ENCODE data around the gene ASTN2.
A peak's percentile ranks its signal among the peaks of the same experiment; 100 is the strongest.

ASTN2 gene

GRCh38 chr9:116466271-116467235, 948.3 kb downstream of the ASTN2 start:
- H3K9me3 ChIP-seq (ENCODE audit: severe bottlenecking) = no peaks in the 10 kb centered on the region
- H3K36me3 ChIP-seq = no peaks in the 10 kb centered on the region; the same call in 1 of the 2 replicates
- no peak for TF ChIP-seq CTCF (IDR thresholded peaks at IDR 0.05; ENCODE audit: low read depth, low read length)
- H3K4me3 ChIP-seq (ENCODE audit: low read depth, low read length) = no peak overlapping the region
- no peak for DNase-seq
- H3K27ac ChIP-seq = no peak overlapping the region
- H3K27me3 ChIP-seq (ENCODE audit: insufficient read depth, low read depth, severe bottlenecking) = no peaks in the 10 kb centered on the region

- Histone ChIP-seq H3K4me3 (ENCODE audit: low read depth, low read length) (peak overlapping the region; percentile 13), H3K27me3 (ENCODE audit: insufficient read depth, low read depth, severe bottlenecking) (no peaks in the 10 kb centered on the region), H3K27ac (peak overlapping the region; percentile 47), H3K36me3 (no peaks in the 10 kb centered on the region; the same call in 1 of the 2 replicates), H3K9me3 (ENCODE audit: severe bottlenecking) (no peaks in the 10 kb centered on the region)
- peak; percentile 52 for DNase-seq
- no peak for TF ChIP-seq CTCF (IDR thresholded peaks at IDR 0.05; ENCODE audit: low read depth, low read length)
Measured at GRCh38 chr9:116465576-116466270, 949.1 kb downstream of the ASTN2 start.

- Histone ChIP-seq H3K27ac (peak overlapping the region; percentile 47), H3K27me3 (ENCODE audit: insufficient read depth, low read depth, severe bottlenecking) (no peaks in the 10 kb centered on the region), H3K4me3 (ENCODE audit: low read depth, low read length) (peak overlapping the region; percentile 13), H3K9me3 (ENCODE audit: severe bottlenecking) (no peaks in the 10 kb centered on the region), H3K36me3 (no peaks in the 10 kb centered on the region; the same call in 1 of the 2 replicates)
- no peak for TF ChIP-seq CTCF (IDR thresholded peaks at IDR 0.05; ENCODE audit: low read depth, low read length)
- DNase-seq = peak; percentile 89
Measured at GRCh38 chr9:116464987-116465571, 949.8 kb downstream of the ASTN2 start.

GRCh38 chr9:116464423-116464822, 950.4 kb downstream of the ASTN2 start:
- Histone ChIP-seq H3K36me3 (no peaks in the 10 kb centered on the region), H3K27me3 (ENCODE audit: insufficient read depth, low read depth, severe bottlenecking) (no peaks in the 10 kb centered on the region), H3K4me3 (ENCODE audit: low read depth, low read length) (no peak overlapping the region), H3K9me3 (ENCODE audit: severe bottlenecking) (no peaks in the 10 kb centered on the region), H3K27ac (no peak overlapping the region)
- DNase-seq = no peak
- TF ChIP-seq CTCF (IDR thresholded peaks at IDR 0.05; ENCODE audit: low read depth, low read length) = no peak

- DNase-seq = no peak
- H3K9me3 ChIP-seq (ENCODE audit: severe bottlenecking) = peaks cover 3% of the 10 kb centered on the region
- no peaks in the 10 kb centered on the region for H3K27me3 ChIP-seq (ENCODE audit: insufficient read depth, low read depth, severe bottlenecking)
- H3K4me3 ChIP-seq (ENCODE audit: low read depth, low read length) = no peak overlapping the region
- H3K36me3 ChIP-seq = no peaks in the 10 kb centered on the region
- H3K27ac ChIP-seq = no peak overlapping the region
- no peak for TF ChIP-seq CTCF (IDR thresholded peaks at IDR 0.05; ENCODE audit: low read depth, low read length)
Measured at GRCh38 chr9:116461632-116462031, 953.2 kb downstream of the ASTN2 start.
